K562 (cell line): ENCODE results near the gene ADCY4. TPM values are rescaled to one million over a fixed set of nuclear protein-coding genes. Genes with fewer than 3 reads are reported as not detected.

Experiments
- CC2D1A ChIP-seq: fragments of 450-650 bp; IDR thresholded peaks from 2 replicates; pipeline ENCODE4 v1.6.1; 2017; ENCODE audit warnings: mild to moderate bottlenecking
- CCAR2 ChIP-seq: fragments of 200-400 bp; formaldehyde crosslinking; IDR thresholded peaks from 2 replicates; pipeline ENCODE4 v1.6.1; 2017; ENCODE audit warnings: mild to moderate bottlenecking, low read depth, low read length
- CHD2 ChIP-seq: IDR thresholded peaks from 2 replicates; pipeline ENCODE4 v1.6.1; 2011; ENCODE audit warnings: low read depth, low read length
- KDM2B ChIP-seq: fragments of 250-450 bp; sonication (Bioruptor Pico); IDR thresholded peaks from 2 replicates; pipeline ENCODE4 v1.8.0; 2021; ENCODE audit warnings: mild to moderate bottlenecking, moderate library complexity
- KHSRP ChIP-seq: fragments of 450-650 bp; IDR thresholded peaks from 2 replicates; pipeline ENCODE4 v1.6.1; 2017
- MCM5 ChIP-seq: fragments of 450-650 bp; IDR thresholded peaks from 2 replicates; pipeline ENCODE4 v1.6.1; 2016; ENCODE audit warnings: low read depth
- SOX6 ChIP-seq: fragments of 450-650 bp; IDR thresholded peaks from 2 replicates; pipeline ENCODE4 v1.6.1; 2014; ENCODE audit warnings: mild to moderate bottlenecking
- TARDBP ChIP-seq: fragments of 450-650 bp; IDR thresholded peaks from 2 replicates; pipeline ENCODE4 v1.6.1; 2016
- TGIF2 ChIP-seq: sonication (generic); formaldehyde crosslinking; IDR thresholded peaks from 2 replicates; pipeline ENCODE4 v1.8.1; 2022; ENCODE audit warnings: mild to moderate bottlenecking, missing genetic modification reagents, moderate library complexity
- ZNF584 ChIP-seq: fragments of 200-800 bp; sonication (Bioruptor generic); IDR thresholded peaks from 2 replicates; pipeline ENCODE4 v1.6.1; 2016; ENCODE audit warnings: low read depth, mild to moderate bottlenecking, missing genetic modification characterization, missing compliant biosample characterization
- polyA plus RNA-seq, 8 experiments: library from polyadenylated mRNA; depleted of rRNA in 4 of 8; stranded (reverse) in 5 of 8; unstranded in 3 of 8; fragments of >200 nt; fragmentation: Nextera tagmentation in 2 of 8; fragmentation: Illumina TruSeq in 1 of 8; extraction: Ambion mirVana in 2 of 8; extraction: Trizol in 1 of 8; gene quantifications; 2 replicates each; pipeline versions ENCODE4 v1.2.1 to v1.2.3, GENCODE V29; 2011 to 2014; ENCODE audit warnings: inconsistent platforms in 1 of 8, missing spikeins in 1 of 8
- total RNA-seq, 7 experiments: library from RNA; depleted of rRNA in 6 of 7; stranded (reverse); fragments of >200 nt in 6 of 7; fragmentation: Illumina TruSeq in 2 of 7; extraction: Trizol in 2 of 7; gene quantifications; 2 replicates each; pipeline versions ENCODE4 v1.2.1 to v1.2.3, GENCODE V29; 2011 to 2021; ENCODE audit warnings: low replicate concordance in 1 of 7
- TF ChIP-seq, protein P1 (sequence below): fragments of 450-650 bp; IDR thresholded peaks from 2 replicates; pipeline ENCODE4 v1.6.1; 2016; ENCODE audit warnings: mild to moderate bottlenecking, moderate library complexity
- TF ChIP-seq, protein P2 (sequence below): sonication (generic); formaldehyde crosslinking; IDR thresholded peaks from 2 replicates; pipeline ENCODE4 v1.9.0; 2022; ENCODE audit warnings: mild to moderate bottlenecking, missing genetic modification reagents
- TF ChIP-seq, protein P3 (sequence below): fragments of 250-450 bp; sonication (Bioruptor Pico); IDR thresholded peaks from 2 replicates; pipeline ENCODE4 v1.8.0; 2021; ENCODE audit warnings: moderate library complexity, mild to moderate bottlenecking, inconsistent platforms
- TF ChIP-seq, protein P4 (sequence below): fragments of 450-650 bp; formaldehyde crosslinking; IDR thresholded peaks from 2 replicates; pipeline ENCODE4 v1.4.0; 2020; ENCODE audit warnings: mild to moderate bottlenecking, mixed read lengths

Gene ADCY4
- total and polyA plus RNA-seq, 9 of the 15 experiments (the other 6 are each of a cell fraction or from before 2014, with no cell fraction given), result 0.04 to 0.31 (median 0.15) TPM; not detected in 2

DNA sequence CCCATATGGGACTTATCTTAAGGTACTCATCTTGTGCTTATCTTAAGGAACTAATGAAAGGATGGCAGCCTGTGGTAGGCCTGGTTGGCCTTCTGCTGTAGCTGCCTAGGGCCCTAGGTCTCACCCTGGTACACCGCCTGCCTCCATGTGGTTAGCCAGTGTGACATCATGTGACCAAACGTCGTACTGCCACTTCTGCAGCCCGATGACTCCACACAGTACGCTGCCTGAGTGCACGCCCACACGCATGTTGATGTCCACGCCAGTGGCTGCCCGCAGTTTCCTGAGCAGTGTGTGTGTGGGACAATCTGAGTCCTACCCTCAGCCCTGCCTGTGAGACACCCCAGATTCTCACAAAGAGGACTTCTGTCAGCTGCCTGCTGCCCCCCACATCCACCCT, 5.1 kb downstream of the ADCY4 start (continued):
- TF ChIP-seq, protein P1, sequence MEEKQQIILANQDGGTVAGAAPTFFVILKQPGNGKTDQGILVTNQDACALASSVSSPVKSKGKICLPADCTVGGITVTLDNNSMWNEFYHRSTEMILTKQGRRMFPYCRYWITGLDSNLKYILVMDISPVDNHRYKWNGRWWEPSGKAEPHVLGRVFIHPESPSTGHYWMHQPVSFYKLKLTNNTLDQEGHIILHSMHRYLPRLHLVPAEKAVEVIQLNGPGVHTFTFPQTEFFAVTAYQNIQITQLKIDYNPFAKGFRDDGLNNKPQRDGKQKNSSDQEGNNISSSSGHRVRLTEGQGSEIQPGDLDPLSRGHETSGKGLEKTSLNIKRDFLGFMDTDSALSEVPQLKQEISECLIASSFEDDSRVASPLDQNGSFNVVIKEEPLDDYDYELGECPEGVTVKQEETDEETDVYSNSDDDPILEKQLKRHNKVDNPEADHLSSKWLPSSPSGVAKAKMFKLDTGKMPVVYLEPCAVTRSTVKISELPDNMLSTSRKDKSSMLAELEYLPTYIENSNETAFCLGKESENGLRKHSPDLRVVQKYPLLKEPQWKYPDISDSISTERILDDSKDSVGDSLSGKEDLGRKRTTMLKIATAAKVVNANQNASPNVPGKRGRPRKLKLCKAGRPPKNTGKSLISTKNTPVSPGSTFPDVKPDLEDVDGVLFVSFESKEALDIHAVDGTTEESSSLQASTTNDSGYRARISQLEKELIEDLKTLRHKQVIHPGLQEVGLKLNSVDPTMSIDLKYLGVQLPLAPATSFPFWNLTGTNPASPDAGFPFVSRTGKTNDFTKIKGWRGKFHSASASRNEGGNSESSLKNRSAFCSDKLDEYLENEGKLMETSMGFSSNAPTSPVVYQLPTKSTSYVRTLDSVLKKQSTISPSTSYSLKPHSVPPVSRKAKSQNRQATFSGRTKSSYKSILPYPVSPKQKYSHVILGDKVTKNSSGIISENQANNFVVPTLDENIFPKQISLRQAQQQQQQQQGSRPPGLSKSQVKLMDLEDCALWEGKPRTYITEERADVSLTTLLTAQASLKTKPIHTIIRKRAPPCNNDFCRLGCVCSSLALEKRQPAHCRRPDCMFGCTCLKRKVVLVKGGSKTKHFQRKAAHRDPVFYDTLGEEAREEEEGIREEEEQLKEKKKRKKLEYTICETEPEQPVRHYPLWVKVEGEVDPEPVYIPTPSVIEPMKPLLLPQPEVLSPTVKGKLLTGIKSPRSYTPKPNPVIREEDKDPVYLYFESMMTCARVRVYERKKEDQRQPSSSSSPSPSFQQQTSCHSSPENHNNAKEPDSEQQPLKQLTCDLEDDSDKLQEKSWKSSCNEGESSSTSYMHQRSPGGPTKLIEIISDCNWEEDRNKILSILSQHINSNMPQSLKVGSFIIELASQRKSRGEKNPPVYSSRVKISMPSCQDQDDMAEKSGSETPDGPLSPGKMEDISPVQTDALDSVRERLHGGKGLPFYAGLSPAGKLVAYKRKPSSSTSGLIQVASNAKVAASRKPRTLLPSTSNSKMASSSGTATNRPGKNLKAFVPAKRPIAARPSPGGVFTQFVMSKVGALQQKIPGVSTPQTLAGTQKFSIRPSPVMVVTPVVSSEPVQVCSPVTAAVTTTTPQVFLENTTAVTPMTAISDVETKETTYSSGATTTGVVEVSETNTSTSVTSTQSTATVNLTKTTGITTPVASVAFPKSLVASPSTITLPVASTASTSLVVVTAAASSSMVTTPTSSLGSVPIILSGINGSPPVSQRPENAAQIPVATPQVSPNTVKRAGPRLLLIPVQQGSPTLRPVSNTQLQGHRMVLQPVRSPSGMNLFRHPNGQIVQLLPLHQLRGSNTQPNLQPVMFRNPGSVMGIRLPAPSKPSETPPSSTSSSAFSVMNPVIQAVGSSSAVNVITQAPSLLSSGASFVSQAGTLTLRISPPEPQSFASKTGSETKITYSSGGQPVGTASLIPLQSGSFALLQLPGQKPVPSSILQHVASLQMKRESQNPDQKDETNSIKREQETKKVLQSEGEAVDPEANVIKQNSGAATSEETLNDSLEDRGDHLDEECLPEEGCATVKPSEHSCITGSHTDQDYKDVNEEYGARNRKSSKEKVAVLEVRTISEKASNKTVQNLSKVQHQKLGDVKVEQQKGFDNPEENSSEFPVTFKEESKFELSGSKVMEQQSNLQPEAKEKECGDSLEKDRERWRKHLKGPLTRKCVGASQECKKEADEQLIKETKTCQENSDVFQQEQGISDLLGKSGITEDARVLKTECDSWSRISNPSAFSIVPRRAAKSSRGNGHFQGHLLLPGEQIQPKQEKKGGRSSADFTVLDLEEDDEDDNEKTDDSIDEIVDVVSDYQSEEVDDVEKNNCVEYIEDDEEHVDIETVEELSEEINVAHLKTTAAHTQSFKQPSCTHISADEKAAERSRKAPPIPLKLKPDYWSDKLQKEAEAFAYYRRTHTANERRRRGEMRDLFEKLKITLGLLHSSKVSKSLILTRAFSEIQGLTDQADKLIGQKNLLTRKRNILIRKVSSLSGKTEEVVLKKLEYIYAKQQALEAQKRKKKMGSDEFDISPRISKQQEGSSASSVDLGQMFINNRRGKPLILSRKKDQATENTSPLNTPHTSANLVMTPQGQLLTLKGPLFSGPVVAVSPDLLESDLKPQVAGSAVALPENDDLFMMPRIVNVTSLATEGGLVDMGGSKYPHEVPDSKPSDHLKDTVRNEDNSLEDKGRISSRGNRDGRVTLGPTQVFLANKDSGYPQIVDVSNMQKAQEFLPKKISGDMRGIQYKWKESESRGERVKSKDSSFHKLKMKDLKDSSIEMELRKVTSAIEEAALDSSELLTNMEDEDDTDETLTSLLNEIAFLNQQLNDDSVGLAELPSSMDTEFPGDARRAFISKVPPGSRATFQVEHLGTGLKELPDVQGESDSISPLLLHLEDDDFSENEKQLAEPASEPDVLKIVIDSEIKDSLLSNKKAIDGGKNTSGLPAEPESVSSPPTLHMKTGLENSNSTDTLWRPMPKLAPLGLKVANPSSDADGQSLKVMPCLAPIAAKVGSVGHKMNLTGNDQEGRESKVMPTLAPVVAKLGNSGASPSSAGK, result peak; percentile 71
- TF ChIP-seq MCM5, result no peak
- no peak for TF ChIP-seq KHSRP
- TF ChIP-seq, protein P2, sequence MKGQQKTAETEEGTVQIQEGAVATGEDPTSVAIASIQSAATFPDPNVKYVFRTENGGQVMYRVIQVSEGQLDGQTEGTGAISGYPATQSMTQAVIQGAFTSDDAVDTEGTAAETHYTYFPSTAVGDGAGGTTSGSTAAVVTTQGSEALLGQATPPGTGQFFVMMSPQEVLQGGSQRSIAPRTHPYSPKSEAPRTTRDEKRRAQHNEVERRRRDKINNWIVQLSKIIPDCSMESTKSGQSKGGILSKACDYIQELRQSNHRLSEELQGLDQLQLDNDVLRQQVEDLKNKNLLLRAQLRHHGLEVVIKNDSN (CRISPR knock-in tag), result peak; percentile 63
- no peak for TF ChIP-seq TGIF2 (CRISPR knock-in tag)
- TF ChIP-seq, protein P3, sequence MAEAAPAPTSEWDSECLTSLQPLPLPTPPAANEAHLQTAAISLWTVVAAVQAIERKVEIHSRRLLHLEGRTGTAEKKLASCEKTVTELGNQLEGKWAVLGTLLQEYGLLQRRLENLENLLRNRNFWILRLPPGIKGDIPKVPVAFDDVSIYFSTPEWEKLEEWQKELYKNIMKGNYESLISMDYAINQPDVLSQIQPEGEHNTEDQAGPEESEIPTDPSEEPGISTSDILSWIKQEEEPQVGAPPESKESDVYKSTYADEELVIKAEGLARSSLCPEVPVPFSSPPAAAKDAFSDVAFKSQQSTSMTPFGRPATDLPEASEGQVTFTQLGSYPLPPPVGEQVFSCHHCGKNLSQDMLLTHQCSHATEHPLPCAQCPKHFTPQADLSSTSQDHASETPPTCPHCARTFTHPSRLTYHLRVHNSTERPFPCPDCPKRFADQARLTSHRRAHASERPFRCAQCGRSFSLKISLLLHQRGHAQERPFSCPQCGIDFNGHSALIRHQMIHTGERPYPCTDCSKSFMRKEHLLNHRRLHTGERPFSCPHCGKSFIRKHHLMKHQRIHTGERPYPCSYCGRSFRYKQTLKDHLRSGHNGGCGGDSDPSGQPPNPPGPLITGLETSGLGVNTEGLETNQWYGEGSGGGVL, result no peak
- TF ChIP-seq SOX6, result no peak
- no peak for TF ChIP-seq ZNF584 (CRISPR knock-in tag)
- no peak for TF ChIP-seq CHD2
- TF ChIP-seq TARDBP, result no peak
- TF ChIP-seq KDM2B (CRISPR knock-in tag), result no peak
- TF ChIP-seq, protein P4, sequence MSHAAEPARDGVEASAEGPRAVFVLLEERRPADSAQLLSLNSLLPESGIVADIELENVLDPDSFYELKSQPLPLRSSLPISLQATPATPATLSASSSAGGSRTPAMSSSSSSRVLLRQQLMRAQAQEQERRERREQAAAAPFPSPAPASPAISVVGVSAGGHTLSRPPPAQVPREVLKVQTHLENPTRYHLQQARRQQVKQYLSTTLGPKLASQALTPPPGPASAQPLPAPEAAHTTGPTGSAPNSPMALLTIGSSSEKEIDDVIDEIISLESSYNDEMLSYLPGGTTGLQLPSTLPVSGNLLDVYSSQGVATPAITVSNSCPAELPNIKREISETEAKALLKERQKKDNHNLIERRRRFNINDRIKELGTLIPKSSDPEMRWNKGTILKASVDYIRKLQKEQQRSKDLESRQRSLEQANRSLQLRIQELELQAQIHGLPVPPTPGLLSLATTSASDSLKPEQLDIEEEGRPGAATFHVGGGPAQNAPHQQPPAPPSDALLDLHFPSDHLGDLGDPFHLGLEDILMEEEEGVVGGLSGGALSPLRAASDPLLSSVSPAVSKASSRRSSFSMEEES (CRISPR knock-in tag), result peak; percentile 57
- no peak for TF ChIP-seq CC2D1A
- TF ChIP-seq CCAR2, result no peak
